22Rv1 (cell line): ENCODE measurements around the gene NRG3.

Source experiments
- ZFX ChIP-seq: fragments of 450-650 bp; IDR thresholded peaks from 2 replicates; pipeline ENCODE4 v1.6.1; 2017; ENCODE audit warnings: antibody characterized with exemption, borderline replicate concordance
- TF ChIP-seq, protein P1 (sequence below): fragments of 450-650 bp; IDR thresholded peaks from 2 replicates; pipeline ENCODE4 v1.5.1; 2017; ENCODE audit warnings: mild to moderate bottlenecking

DNA sequence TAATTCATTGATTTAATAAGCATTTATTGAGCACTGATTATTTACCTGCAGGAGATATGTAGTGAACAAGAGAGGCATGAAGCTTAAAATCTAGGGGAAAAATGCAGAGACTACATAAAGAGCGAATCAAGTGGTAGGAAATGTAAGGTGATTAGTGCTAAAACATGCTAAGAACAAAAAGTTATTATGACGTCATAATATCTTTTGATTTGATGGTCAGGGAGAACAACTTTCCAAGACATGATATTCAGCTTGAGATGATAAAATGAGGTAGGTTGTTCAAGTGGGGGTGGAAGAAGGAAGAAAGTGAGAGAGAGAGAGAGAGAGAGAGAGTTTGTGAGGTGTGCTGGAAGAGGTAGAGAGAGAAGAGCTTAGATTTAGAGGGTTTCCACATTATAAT lies 317.7 kb downstream of the NRG3 start:
- TF ChIP-seq, protein P1, sequence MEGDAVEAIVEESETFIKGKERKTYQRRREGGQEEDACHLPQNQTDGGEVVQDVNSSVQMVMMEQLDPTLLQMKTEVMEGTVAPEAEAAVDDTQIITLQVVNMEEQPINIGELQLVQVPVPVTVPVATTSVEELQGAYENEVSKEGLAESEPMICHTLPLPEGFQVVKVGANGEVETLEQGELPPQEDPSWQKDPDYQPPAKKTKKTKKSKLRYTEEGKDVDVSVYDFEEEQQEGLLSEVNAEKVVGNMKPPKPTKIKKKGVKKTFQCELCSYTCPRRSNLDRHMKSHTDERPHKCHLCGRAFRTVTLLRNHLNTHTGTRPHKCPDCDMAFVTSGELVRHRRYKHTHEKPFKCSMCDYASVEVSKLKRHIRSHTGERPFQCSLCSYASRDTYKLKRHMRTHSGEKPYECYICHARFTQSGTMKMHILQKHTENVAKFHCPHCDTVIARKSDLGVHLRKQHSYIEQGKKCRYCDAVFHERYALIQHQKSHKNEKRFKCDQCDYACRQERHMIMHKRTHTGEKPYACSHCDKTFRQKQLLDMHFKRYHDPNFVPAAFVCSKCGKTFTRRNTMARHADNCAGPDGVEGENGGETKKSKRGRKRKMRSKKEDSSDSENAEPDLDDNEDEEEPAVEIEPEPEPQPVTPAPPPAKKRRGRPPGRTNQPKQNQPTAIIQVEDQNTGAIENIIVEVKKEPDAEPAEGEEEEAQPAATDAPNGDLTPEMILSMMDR: no peak
- no peak for TF ChIP-seq ZFX
